Natural killer cell (primary cell): Measurements from ENCODE around the gene KY. TPM values are rescaled to one million over a fixed set of nuclear protein-coding genes. Genes with fewer than 3 reads are reported as not detected.

ENCODE experiments used
- ATAC-seq, 3 donors: fragments of 150-1000 bp in 2 of 3; fragments of 200-7000 bp in 1 of 3; cut with Tn5 transposase; 1 replicate in 1 of 3; 2 replicates in 2 of 3; pipeline ENCODE4 v1.10.0; 2021; ENCODE audit warnings: mild to moderate bottlenecking in 2 of 3, moderate library complexity in 2 of 3
- DNase-seq, 2 donors: peaks; one replicate each; pipeline versions ENCODE4 v3.0.0 to v3.0.0-alpha.2; 2013 to 2021; ENCODE audit warnings: mixed read lengths in 1 of 2
- H3K27ac ChIP-seq: one replicate; pipeline ENCODE4 v1.5.1; 2013; ENCODE audit warnings: mild to moderate bottlenecking, low read length
- H3K27me3 ChIP-seq: one replicate; pipeline ENCODE4 v1.6.1; 2013; ENCODE audit warnings: low read length; ENCODE audit not compliant: control insufficient read depth, insufficient read depth
- H3K36me3 ChIP-seq: one replicate; pipeline ENCODE4 v1.6.1; 2013; ENCODE audit warnings: low read length; ENCODE audit not compliant: control insufficient read depth, insufficient read depth
- H3K4me1 ChIP-seq: one replicate; pipeline ENCODE4 v1.6.1; 2013; ENCODE audit warnings: low read length; ENCODE audit not compliant: control insufficient read depth, insufficient read depth
- H3K4me3 ChIP-seq: one replicate; pipeline ENCODE4 v1.5.1; 2013; ENCODE audit warnings: low read length
- H3K9me3 ChIP-seq: one replicate; pipeline ENCODE4 v1.6.1; 2013; ENCODE audit warnings: low read length; ENCODE audit not compliant: control insufficient read depth, insufficient read depth
- H3K27ac Mint-ChIP-seq, 2 donors: one replicate each; pipeline ENCODE4 v1.8.0; 2022; ENCODE audit warnings: mild to moderate bottlenecking in 2 of 2, mixed read lengths in 2 of 2, moderate library complexity in 1 of 2
- H3K27me3 Mint-ChIP-seq, 2 donors: one replicate each; pipeline ENCODE4 v1.8.0; 2022; ENCODE audit warnings: low read depth in 2 of 2, mixed read lengths in 2 of 2
- H3K36me3 Mint-ChIP-seq: one replicate; pipeline ENCODE4 v1.8.0; 2022; ENCODE audit warnings: mixed read lengths
- H3K4me1 Mint-ChIP-seq, 2 donors: one replicate each; pipeline ENCODE4 v1.8.0; 2022; ENCODE audit warnings: mixed read lengths in 2 of 2
- H3K4me3 Mint-ChIP-seq: one replicate; pipeline ENCODE4 v1.8.0; 2022; ENCODE audit warnings: mild to moderate bottlenecking, moderate library complexity, mixed read lengths
- H3K9me3 Mint-ChIP-seq, 2 donors: one replicate each; pipeline ENCODE4 v1.8.0; 2022; ENCODE audit warnings: mixed read lengths in 2 of 2
- CTCF ChIP-seq: fragments of 200-600 bp; IDR thresholded peaks from one replicate; pipeline ENCODE4 v1.8.0; 2022; ENCODE audit warnings: antibody characterized with exemption
- WGBS: methylation state at CpG from one replicate; pipeline ENCODE4 v1.1.7; 2013; ENCODE audit warnings: missing lambda C conversion rate; ENCODE audit not compliant: insufficient coverage; 5-methylcytosine and 5-hydroxymethylcytosine counted together
- intact Hi-C: fragments of 100-400 bp; cut with micrococcal nuclease; formaldehyde crosslinking; loops from one replicate; pipeline ENCODE4 v1.14.2; 2022
- total RNA-seq, 4 donors: library from RNA; stranded (reverse); fragments of 120-200 nt in 1 of 4; gene quantifications; one replicate each; pipeline versions ENCODE4 v1.2.3 to v1.2.4, GENCODE V29; 2013 to 2022

The KY gene
- total RNA-seq, 3 donors from 2014 or later (not counting 1 experiment from before 2014, with no cell fraction given) = 0.15 TPM; not detected in 2

- H3K27me3 ChIP-seq = no peaks in the 10 kb centered on the region
- ATAC-seq (no peak), DNase-seq (no peak)
- no peak overlapping the region for H3K4me3 ChIP-seq
- no peaks in the 10 kb centered on the region for H3K4me1 ChIP-seq
- no peak for TF ChIP-seq CTCF
- no peak overlapping the region for H3K4me3 Mint-ChIP-seq
- peaks cover 3 to 7% of the 10 kb centered on the region in 2 donors for H3K27me3 Mint-ChIP-seq
- intact Hi-C loops = no loop called here
- H3K4me1 Mint-ChIP-seq = no peaks in the 10 kb centered on the region
- no peaks in the 10 kb centered on the region for H3K36me3 ChIP-seq
- H3K36me3 Mint-ChIP-seq = no peaks in the 10 kb centered on the region
- H3K27ac ChIP-seq = no peak overlapping the region
- no peaks in the 10 kb centered on the region for H3K9me3 ChIP-seq
- no peak overlapping the region for H3K27ac Mint-ChIP-seq
- H3K9me3 Mint-ChIP-seq = peaks cover 0 to 4% of the 10 kb centered on the region in 2 donors
- WGBS = 88% methylated on average over 4 of the region's 5 CpGs
Observed at GRCh38 chr3:134660046-134660441, 9.2 kb upstream of the KY start.

GRCh38 chr3:134659391-134660045 is 8.7 kb upstream of the KY start:
- H3K4me1 Mint-ChIP-seq = no peaks in the 10 kb centered on the region
- H3K36me3 ChIP-seq = no peaks in the 10 kb centered on the region
- H3K27ac ChIP-seq = no peak overlapping the region
- no peaks in the 10 kb centered on the region for H3K9me3 ChIP-seq
- no peak overlapping the region for H3K4me3 Mint-ChIP-seq
- no peaks in the 10 kb centered on the region for H3K4me1 ChIP-seq
- intact Hi-C loops = no loop called here
- H3K27ac Mint-ChIP-seq = no peak overlapping the region
- no peaks in the 10 kb centered on the region for H3K36me3 Mint-ChIP-seq
- peaks cover 0 to 4% of the 10 kb centered on the region in 2 donors for H3K9me3 Mint-ChIP-seq
- no peak overlapping the region for H3K4me3 ChIP-seq
- ATAC-seq = no peak
- H3K27me3 ChIP-seq = no peaks in the 10 kb centered on the region
- H3K27me3 Mint-ChIP-seq = peaks cover 7% of the 10 kb centered on the region in 2 donors
- DNase-seq = no peak
- no peak for TF ChIP-seq CTCF
- 83% methylated on average over 15 of the region's 15 CpGs for WGBS

GRCh38 chr3:134658555-134658954 is 7.7 kb upstream of the KY start:
- WGBS = 81% methylated on average over 5 of the region's 5 CpGs
- DNase-seq (no peak), ATAC-seq (no peak)
- H3K9me3 Mint-ChIP-seq = peaks cover 0 to 4% of the 10 kb centered on the region in 2 donors
- Histone ChIP-seq H3K4me1 (no peaks in the 10 kb centered on the region), H3K27ac (no peak overlapping the region), H3K27me3 (no peaks in the 10 kb centered on the region), H3K4me3 (no peak overlapping the region), H3K9me3 (no peaks in the 10 kb centered on the region), H3K36me3 (no peaks in the 10 kb centered on the region)
- no peak for TF ChIP-seq CTCF
- H3K4me1 Mint-ChIP-seq = no peaks in the 10 kb centered on the region
- intact Hi-C loops = no loop called here
- no peak overlapping the region for H3K27ac Mint-ChIP-seq
- H3K36me3 Mint-ChIP-seq = no peaks in the 10 kb centered on the region
- no peak overlapping the region for H3K4me3 Mint-ChIP-seq
- H3K27me3 Mint-ChIP-seq = peaks cover 7 to 11% of the 10 kb centered on the region in 2 donors
